ENCODE data around the gene SPG7. TPM values are rescaled to one million over a fixed set of nuclear protein-coding genes. Genes with fewer than 3 reads are reported as not detected.
A peak's percentile ranks its signal among the peaks of the same experiment; 100 is the strongest.

The SPG7 gene
- total RNA-seq, 1 donor from 2014 or later, result 73.2 TPM

GRCh38 chr16:89495121-89495520 is 13.1 kb upstream of the SPG7 start:
- no peak for TF ChIP-seq CTCF (IDR thresholded peaks at IDR 0.05; ENCODE audit: insufficient read depth, low read length, severe bottlenecking)
- H3K4me3 ChIP-seq (ENCODE audit: low read depth, low read length), result no peak overlapping the region
- FAIRE-seq (no peak), DNase-seq (ENCODE audit: low read depth) (no peak)
- H3K36me3 ChIP-seq (ENCODE audit: control insufficient read depth, insufficient read depth, low read length), result no peaks in the 10 kb centered on the region
- no peaks in the 10 kb centered on the region for H3K27me3 ChIP-seq (ENCODE audit: control insufficient read depth, insufficient read depth, low read length)

- Histone ChIP-seq H3K36me3 (ENCODE audit: control insufficient read depth, insufficient read depth, low read length) (no peaks in the 10 kb centered on the region), H3K27me3 (ENCODE audit: control insufficient read depth, insufficient read depth, low read length) (no peaks in the 10 kb centered on the region), H3K4me3 (ENCODE audit: low read depth, low read length) (no peak overlapping the region)
- FAIRE-seq (no peak), DNase-seq (ENCODE audit: low read depth) (no peak)
- TF ChIP-seq CTCF (IDR thresholded peaks at IDR 0.05; ENCODE audit: insufficient read depth, low read length, severe bottlenecking), result no peak
Measured at GRCh38 chr16:89498839-89499238, 9.4 kb upstream of the SPG7 start.

GRCh38 chr16:89499767-89500166 is 8.4 kb upstream of the SPG7 start:
- H3K36me3 ChIP-seq (ENCODE audit: control insufficient read depth, insufficient read depth, low read length), result no peaks in the 10 kb centered on the region
- no peak for DNase-seq (ENCODE audit: low read depth)
- TF ChIP-seq CTCF (IDR thresholded peaks at IDR 0.05; ENCODE audit: insufficient read depth, low read length, severe bottlenecking), result no peak
- H3K27me3 ChIP-seq (ENCODE audit: control insufficient read depth, insufficient read depth, low read length), result no peaks in the 10 kb centered on the region
- H3K4me3 ChIP-seq (ENCODE audit: low read depth, low read length), result no peak overlapping the region
- no peak for FAIRE-seq

DNA sequence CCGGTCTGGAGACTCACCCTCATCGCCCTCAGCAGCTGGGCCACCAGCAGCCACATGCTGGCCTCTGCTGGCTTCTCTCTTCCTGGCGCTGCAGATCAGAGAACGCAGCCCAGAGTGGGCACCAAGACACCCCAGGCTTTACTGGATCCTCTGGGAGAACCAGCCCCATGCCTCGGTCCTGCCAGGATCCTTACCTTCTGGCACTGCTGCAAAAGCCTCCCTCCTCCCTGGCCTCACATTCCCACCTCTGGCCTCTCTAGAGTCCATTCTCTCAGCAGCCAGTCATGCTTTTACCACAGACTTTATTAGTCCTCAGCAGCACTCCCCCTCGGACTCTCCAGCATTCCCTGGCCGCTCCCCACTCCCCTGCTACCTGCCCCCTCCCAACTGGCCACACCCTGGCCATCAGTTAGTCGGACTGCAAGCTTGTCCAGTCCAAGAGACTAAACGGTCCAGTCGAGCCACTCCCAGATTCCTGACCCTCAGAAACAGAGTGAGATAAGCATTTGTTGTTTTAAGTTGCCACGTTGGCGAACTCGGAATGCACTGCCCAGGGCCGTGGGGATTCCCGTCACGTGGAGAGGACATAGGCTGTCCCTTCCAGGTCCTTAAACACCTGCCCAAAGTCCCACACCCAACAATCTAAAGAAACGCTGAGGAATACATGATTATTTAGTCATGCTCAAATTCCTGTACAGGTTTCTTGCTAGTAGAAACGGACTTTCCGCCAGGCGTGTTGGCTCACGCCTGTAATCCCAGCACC is 5.9 kb upstream of the SPG7 start:
- no peak for FAIRE-seq
- DNase-seq (ENCODE audit: low read depth), result peak; percentile 83
- Histone ChIP-seq H3K27me3 (ENCODE audit: control insufficient read depth, insufficient read depth, low read length) (no peaks in the 10 kb centered on the region), H3K36me3 (ENCODE audit: control insufficient read depth, insufficient read depth, low read length) (no peaks in the 10 kb centered on the region), H3K4me3 (ENCODE audit: low read depth, low read length) (no peak overlapping the region)
- no peak for TF ChIP-seq CTCF (IDR thresholded peaks at IDR 0.05; ENCODE audit: insufficient read depth, low read length, severe bottlenecking)

DNA sequence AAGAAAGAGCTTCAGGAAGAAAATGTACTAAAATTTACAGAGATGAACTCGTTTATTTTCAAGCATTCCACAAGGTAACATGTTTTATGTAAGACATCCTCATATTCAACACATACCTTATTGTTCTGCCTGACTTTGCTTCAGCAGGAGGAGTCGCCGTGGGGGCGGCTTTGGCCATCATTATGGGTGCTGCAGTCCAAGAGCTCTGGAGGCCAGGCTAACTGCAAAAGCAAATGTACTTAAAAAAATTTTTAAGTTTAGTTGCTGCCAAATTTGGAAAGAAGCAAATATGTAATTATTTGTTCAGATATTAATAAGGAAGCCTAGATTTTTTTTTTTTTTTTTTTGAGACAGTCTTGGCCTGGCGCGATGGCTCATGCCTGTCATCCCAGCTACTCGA is 4.1 kb upstream of the SPG7 start:
- no peak for TF ChIP-seq CTCF (IDR thresholded peaks at IDR 0.05; ENCODE audit: insufficient read depth, low read length, severe bottlenecking)
- no peak overlapping the region for H3K4me3 ChIP-seq (ENCODE audit: low read depth, low read length)
- no peak for DNase-seq (ENCODE audit: low read depth)
- H3K27me3 ChIP-seq (ENCODE audit: control insufficient read depth, insufficient read depth, low read length), result no peaks in the 10 kb centered on the region
- no peaks in the 10 kb centered on the region for H3K36me3 ChIP-seq (ENCODE audit: control insufficient read depth, insufficient read depth, low read length)
- FAIRE-seq, result no peak

Measured in bronchial epithelial cell (primary cell).